ENCODE results near the gene TMEM127.
A peak's percentile ranks its signal among the peaks of the same experiment; 100 is the strongest.
"Not testable (repeated sequence)": the region's sequence is repeated elsewhere in the genome, so short reads cannot be mapped to it uniquely, and the experiment has no call there.

Gene TMEM127

GRCh38 chr2:96243843-96244242, 22.0 kb downstream of the TMEM127 start:
- Mint-ChIP-seq H3K36me3 (ENCODE audit: insufficient read depth) (peaks cover 3% of the 10 kb centered on the region), H3K4me3 (no peak overlapping the region), H3K27me3 (no peaks in the 10 kb centered on the region), H3K4me1 (ENCODE audit: low read depth in 2 of 2) (peaks cover 19 to 27% of the 10 kb centered on the region in 2 donors), H3K27ac (no peak overlapping the region), H3K9me3 (no peaks in the 10 kb centered on the region)
- no peak for DNase-seq
- no peak for ATAC-seq (replicated peaks)

- peak overlapping the region; percentile 95 to 98 for H3K27ac Mint-ChIP-seq
- ATAC-seq (replicated peaks), result peak; percentile 94
These were observed 23.7 kb downstream of the TMEM127 start for GRCh38 chr2:96241900-96242611.

GRCh38 chr2:96241227-96241626, 24.6 kb downstream of the TMEM127 start:
- H3K27ac Mint-ChIP-seq, result peak overlapping the region; percentile 95 to 98
- peaks cover 3% of the 10 kb centered on the region for H3K36me3 Mint-ChIP-seq (ENCODE audit: insufficient read depth)
- DNase-seq (no peak), ATAC-seq (replicated peaks) (no peak)
- H3K4me1 Mint-ChIP-seq (ENCODE audit: low read depth in 2 of 2), result peaks cover 19 to 21% of the 10 kb centered on the region in 2 donors
- peak overlapping the region; percentile 48 to 70 for H3K4me3 Mint-ChIP-seq
- H3K9me3 Mint-ChIP-seq, result no peaks in the 10 kb centered on the region
- H3K27me3 Mint-ChIP-seq, result no peaks in the 10 kb centered on the region

More at GRCh38 chr2:96241900-96242611, 23.7 kb downstream of the TMEM127 start:
- Mint-ChIP-seq H3K36me3 (ENCODE audit: insufficient read depth) (peaks cover 3% of the 10 kb centered on the region), H3K4me3 (peak overlapping the region; percentile 48 to 70), H3K9me3 (no peaks in the 10 kb centered on the region), H3K4me1 (ENCODE audit: low read depth in 2 of 2) (peaks cover 19 to 24% of the 10 kb centered on the region in 2 donors), H3K27me3 (no peaks in the 10 kb centered on the region)
- DNase-seq, result peak; percentile 22 to 44 (median 38)

- peaks cover 3% of the 10 kb centered on the region for H3K36me3 Mint-ChIP-seq (ENCODE audit: insufficient read depth)
- no peak for ATAC-seq (replicated peaks)
- no peak overlapping the region for H3K4me3 Mint-ChIP-seq
- H3K4me1 Mint-ChIP-seq (ENCODE audit: low read depth in 2 of 2), result peaks cover 15 to 16% of the 10 kb centered on the region in 2 donors
- peak overlapping the region; percentile 95 to 98 for H3K27ac Mint-ChIP-seq
- DNase-seq, result no peak
- no peaks in the 10 kb centered on the region for H3K9me3 Mint-ChIP-seq
- H3K27me3 Mint-ChIP-seq, result no peaks in the 10 kb centered on the region
These were observed 25.3 kb downstream of the TMEM127 start for GRCh38 chr2:96240341-96241038.

GRCh38 chr2:96239745-96240264, 26.0 kb downstream of the TMEM127 start:
- no peak for DNase-seq
- no peak overlapping the region for H3K4me3 Mint-ChIP-seq
- H3K27me3 Mint-ChIP-seq, result no peaks in the 10 kb centered on the region
- H3K4me1 Mint-ChIP-seq (ENCODE audit: low read depth in 2 of 2), result peaks cover 15 to 16% of the 10 kb centered on the region in 2 donors
- H3K9me3 Mint-ChIP-seq, result no peaks in the 10 kb centered on the region
- no peak overlapping the region for H3K27ac Mint-ChIP-seq
- ATAC-seq (replicated peaks), result no peak
- H3K36me3 Mint-ChIP-seq (ENCODE audit: insufficient read depth), result peaks cover 3% of the 10 kb centered on the region

- peaks cover 15 to 16% of the 10 kb centered on the region in 2 donors for H3K4me1 Mint-ChIP-seq (ENCODE audit: low read depth in 2 of 2)
- peaks cover 3% of the 10 kb centered on the region for H3K36me3 Mint-ChIP-seq (ENCODE audit: insufficient read depth)
- no peaks in the 10 kb centered on the region for H3K27me3 Mint-ChIP-seq
- no peak overlapping the region for H3K27ac Mint-ChIP-seq
- DNase-seq, result no peak
- H3K9me3 Mint-ChIP-seq, result no peaks in the 10 kb centered on the region
- no peak overlapping the region for H3K4me3 Mint-ChIP-seq
- no peak for ATAC-seq (replicated peaks)
These were observed 26.7 kb downstream of the TMEM127 start for GRCh38 chr2:96239091-96239490.

GRCh38 chr2:96238266-96238665, 27.5 kb downstream of the TMEM127 start:
- DNase-seq (no peak), ATAC-seq (replicated peaks) (no peak)
- Mint-ChIP-seq H3K36me3 (ENCODE audit: insufficient read depth) (peaks cover 3% of the 10 kb centered on the region), H3K4me3 (no peak overlapping the region), H3K4me1 (ENCODE audit: low read depth in 2 of 2) (peaks cover 15 to 16% of the 10 kb centered on the region in 2 donors), H3K9me3 (no peaks in the 10 kb centered on the region), H3K27me3 (no peaks in the 10 kb centered on the region), H3K27ac (no peak overlapping the region)

GRCh38 chr2:96236882-96237281, 28.9 kb downstream of the TMEM127 start:
- DNase-seq (no peak), ATAC-seq (replicated peaks) (no peak)
- Mint-ChIP-seq H3K9me3 (no peaks in the 10 kb centered on the region), H3K4me1 (ENCODE audit: low read depth in 2 of 2) (peaks cover 7 to 10% of the 10 kb centered on the region in 2 donors), H3K27ac (no peak overlapping the region), H3K4me3 (no peak overlapping the region), H3K36me3 (ENCODE audit: insufficient read depth) (peaks cover 4% of the 10 kb centered on the region), H3K27me3 (no peaks in the 10 kb centered on the region)

- Mint-ChIP-seq H3K4me3 (no peak overlapping the region), H3K4me1 (ENCODE audit: low read depth in 2 of 2) (peaks cover 3 to 4% of the 10 kb centered on the region in 2 donors), H3K9me3 (no peaks in the 10 kb centered on the region), H3K36me3 (ENCODE audit: insufficient read depth) (peaks cover 3% of the 10 kb centered on the region), H3K27me3 (no peaks in the 10 kb centered on the region), H3K27ac (peak overlapping the region in 1 of 2 donors; percentile 49)
- DNase-seq, result no peak
- no peak for ATAC-seq (replicated peaks)
These were observed 31.9 kb downstream of the TMEM127 start for GRCh38 chr2:96233880-96234316.

- H3K27me3 Mint-ChIP-seq, result no peaks in the 10 kb centered on the region
- peaks cover 3% of the 10 kb centered on the region for H3K36me3 Mint-ChIP-seq (ENCODE audit: insufficient read depth)
- H3K9me3 Mint-ChIP-seq, result no peaks in the 10 kb centered on the region
- ATAC-seq (replicated peaks) (no peak), DNase-seq (no peak)
- H3K4me1 Mint-ChIP-seq (ENCODE audit: low read depth in 2 of 2), result peaks cover 3 to 4% of the 10 kb centered on the region in 2 donors
- H3K27ac Mint-ChIP-seq, result peak overlapping the region in 1 of 2 donors; percentile 49
- H3K4me3 Mint-ChIP-seq, result no peak overlapping the region
These were observed 32.4 kb downstream of the TMEM127 start for GRCh38 chr2:96233436-96233835.

- no peaks in the 10 kb centered on the region for H3K9me3 Mint-ChIP-seq
- ATAC-seq (replicated peaks) (no peak), DNase-seq (no peak)
- H3K4me1 Mint-ChIP-seq (ENCODE audit: low read depth in 2 of 2), result peaks cover 2 to 3% of the 10 kb centered on the region in 2 donors
- H3K27ac Mint-ChIP-seq, result no peak overlapping the region
- no peak overlapping the region for H3K4me3 Mint-ChIP-seq
- peaks cover 3% of the 10 kb centered on the region for H3K36me3 Mint-ChIP-seq (ENCODE audit: insufficient read depth)
- H3K27me3 Mint-ChIP-seq, result no peaks in the 10 kb centered on the region
These were observed 34.5 kb downstream of the TMEM127 start for GRCh38 chr2:96231316-96231715.

GRCh38 chr2:96225016-96225533, 40.7 kb downstream of the TMEM127 start:
- Mint-ChIP-seq H3K4me3 (no peak overlapping the region), H3K27me3 (no peaks in the 10 kb centered on the region), H3K36me3 (ENCODE audit: insufficient read depth) (peaks cover 2% of the 10 kb centered on the region), H3K4me1 (ENCODE audit: low read depth in 2 of 2) (no peaks in the 10 kb centered on the region), H3K27ac (no peak overlapping the region), H3K9me3 (no peaks in the 10 kb centered on the region)
- no peak for DNase-seq
- peak; percentile 26 for ATAC-seq (replicated peaks)

GRCh38 chr2:96221106-96221505, 44.7 kb downstream of the TMEM127 start:
- H3K27ac Mint-ChIP-seq, result peak overlapping the region in 1 of 2 donors; percentile 57
- not testable (repeated sequence) for ATAC-seq (replicated peaks); H3K36me3 Mint-ChIP-seq (ENCODE audit: insufficient read depth); H3K4me3 Mint-ChIP-seq; DNase-seq; H3K4me1 Mint-ChIP-seq (ENCODE audit: low read depth in 2 of 2); H3K27me3 Mint-ChIP-seq; H3K9me3 Mint-ChIP-seq
